Kasumi-1 (cell line): ENCODE data around the gene ENDOG.
"Not testable (repeated sequence)": the region's sequence is repeated elsewhere in the genome, so short reads cannot be mapped to it uniquely, and the experiment has no call there.

Experiments used
- DNase-seq, 2 experiments: peaks; one replicate each; lab custom pipeline; 2025; lab: John Stamatoyannopoulos, UW

The ENDOG gene

DNA sequence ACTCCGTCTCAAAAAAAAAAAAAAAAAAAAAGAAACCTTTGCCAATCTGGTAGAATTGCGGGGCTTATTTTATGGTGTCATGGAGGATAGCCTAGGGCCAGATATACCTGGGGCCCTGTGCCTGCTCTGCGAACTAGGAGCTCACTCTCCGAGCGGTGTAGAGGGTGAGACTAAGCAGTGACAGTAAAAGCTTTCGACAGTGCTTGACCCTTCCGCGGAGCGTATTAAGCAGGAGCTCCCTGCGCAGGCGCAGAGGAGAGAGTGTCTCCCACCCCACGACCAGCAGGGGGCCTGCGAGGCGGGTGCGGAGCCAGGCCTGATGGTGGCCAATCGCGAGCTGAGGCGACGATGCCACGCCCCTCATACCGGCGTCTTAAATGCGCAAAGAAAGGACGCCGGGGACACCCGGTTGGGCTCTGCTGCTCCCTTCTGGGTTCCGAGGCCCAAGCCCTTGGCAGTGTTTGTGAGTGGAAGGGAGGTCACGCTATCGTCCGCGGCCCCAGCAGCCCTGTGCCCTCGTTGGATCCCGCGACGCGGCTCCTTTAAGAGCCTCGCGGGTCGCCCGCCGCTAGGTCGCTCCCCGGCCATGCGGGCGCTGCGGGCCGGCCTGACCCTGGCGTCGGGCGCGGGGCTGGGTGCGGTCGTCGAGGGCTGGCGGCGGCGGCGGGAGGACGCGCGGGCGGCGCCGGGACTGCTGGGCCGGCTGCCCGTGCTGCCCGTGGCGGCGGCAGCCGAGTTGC lies at the start of gene ENDOG:
TSS of gene ENDOG (plus strand) at position 402 of the 740 bp plus-strand sequence. CDS start at position 587, 185 bp downstream.
- DNase-seq: peak; percentile 89 to 90

DNA sequence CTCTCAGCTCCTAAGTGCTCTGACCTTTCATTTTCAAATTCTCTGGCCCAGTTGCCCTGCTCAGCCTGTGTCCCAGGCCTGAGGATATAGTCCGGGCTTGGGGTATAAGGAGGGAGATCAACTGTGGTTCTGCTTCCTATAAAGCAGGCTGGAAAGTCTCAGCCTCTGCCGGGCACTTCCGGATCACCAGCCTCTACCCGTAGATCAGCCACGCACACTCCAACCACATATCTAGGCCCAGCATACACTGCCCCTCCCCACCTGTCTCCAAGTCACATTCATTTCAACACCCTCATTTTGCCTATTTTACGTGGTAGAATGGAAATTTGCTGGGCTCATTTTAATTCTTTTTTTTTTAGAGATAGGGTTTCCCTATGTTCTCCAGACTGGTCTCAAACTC lies 49.7 kb upstream of the ENDOG start:
- DNase-seq: peak; percentile 31 to 51

DNA sequence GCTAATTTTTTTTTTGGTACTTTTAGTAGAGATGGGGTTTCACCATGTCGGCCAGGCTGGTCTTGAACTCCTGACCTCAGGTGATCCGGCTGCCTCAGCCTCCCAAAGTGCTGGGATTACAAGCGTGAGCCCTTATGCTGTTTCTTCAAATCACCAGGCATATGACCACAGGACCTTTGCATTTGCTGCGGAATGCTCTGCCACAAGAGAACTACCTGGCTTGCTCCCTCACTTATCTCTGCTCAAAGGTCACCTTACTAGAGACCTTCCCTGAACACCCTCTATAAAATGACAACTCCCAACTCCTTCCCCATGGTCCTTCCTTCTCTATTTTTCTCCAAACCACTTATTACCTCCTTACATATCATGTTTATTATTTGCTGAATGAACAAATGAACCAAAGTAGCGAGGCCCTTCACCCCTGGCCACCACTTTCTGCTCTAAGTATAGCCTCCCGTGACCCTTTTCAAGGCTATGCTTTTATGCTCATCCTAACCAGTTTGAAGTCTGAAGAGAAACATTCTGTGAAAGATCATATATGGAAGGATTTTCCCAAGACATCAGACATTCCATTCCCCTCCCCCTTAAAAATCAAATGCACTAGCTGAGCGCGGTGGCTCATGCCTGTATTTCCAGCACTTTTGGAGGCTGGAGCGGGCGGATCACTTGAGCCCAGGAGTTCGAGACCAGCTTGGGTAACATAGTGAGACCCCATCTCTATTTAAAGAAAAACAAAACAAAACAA lies 47.8 kb upstream of the ENDOG start:
- no peak for DNase-seq

DNA sequence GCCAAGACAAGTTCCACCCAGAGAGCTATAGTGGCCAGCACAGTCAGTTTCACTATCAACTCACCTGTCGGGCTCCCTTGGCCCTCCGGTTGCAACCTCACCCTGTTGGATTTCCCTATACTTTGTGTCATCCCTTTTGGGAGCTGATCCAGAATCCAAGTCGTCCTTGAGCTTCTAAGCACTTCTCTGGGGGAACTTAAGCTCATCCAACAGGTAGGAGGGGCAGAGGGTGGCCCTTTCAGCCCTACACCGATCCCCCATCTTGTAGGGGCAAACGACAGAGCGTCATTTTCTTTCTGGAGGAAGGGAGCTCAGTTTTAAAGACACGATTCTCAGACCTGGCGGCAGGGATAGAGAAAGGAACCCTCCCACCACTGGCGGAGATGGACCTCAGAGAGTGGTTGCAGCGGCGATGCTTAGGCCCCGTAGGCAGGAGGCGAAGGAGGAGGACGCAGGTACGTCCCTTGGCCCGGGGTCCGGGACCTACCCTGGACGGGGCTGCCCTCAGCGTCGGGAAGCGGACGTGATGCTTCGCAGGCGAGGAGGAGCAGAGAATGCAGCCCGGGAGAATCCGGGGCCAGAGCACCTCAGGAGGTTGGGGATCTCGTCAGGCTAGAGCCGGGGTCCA lies 47.1 kb upstream of the ENDOG start:
- DNase-seq: peak; percentile 16 to 37

DNA sequence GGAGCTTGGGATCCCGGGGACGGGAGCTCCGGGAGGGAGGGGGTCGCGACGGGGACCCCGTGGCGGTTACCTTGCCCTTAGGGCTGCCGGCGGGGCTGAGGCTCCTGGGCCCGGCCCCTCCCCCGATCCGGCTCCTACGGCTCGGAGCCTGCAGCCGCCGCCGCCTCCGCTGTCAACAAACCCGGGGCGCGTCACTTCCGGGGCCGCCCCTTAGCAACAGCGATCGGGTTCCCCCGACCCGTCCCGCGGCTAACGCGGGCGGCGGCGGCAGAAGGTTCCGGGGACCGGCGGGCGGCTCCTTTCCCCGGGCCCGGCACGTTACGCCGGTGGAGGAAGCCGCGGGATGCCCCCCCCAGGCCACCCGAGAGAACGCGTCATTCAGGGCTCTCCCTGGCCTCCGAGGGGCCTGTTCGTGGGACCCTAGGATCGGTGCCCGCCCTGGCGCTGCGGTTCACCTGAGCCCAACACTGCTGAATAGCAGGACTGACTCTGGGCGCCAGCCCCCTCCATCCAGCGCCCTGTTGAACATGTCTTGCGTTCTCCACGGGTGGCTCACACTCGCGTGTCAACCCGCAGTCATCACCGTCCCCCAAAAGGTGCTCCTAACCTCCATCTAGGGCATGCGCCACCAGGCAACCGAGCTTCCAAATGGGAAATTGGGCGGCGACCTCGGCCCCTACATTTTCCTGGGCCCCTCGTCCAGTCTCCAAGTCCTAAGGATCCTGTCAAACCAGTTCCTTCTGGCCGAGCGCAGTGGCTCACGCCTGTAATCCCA lies 46.4 kb upstream of the ENDOG start, which contains the start of gene ZER1:
TSS of gene ZER1 (minus strand) at position 183 of the 775 bp plus-strand sequence. CDS start 16,362 bp downstream, outside the sequence.
- peak; percentile 82 to 87 for DNase-seq

DNA sequence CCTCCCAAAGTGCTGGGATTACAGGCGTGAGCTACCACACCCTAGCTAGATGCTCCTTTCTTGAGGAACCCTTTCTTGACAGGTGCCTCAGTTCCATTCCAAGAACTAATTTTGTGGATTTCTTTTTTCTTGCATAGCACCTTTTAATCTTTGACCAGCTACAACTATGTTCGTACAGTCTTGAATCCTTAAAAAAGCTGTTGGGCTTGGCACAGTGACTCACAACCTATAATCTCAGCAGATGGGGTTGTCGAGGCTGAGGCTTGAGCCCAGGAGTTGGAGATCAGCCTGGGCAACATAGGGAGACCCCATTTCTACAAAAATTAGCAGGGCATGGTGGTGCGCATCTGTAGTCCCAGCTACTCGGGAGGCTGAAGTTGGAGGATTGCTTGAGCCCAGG lies 45.3 kb upstream of the ENDOG start:
- DNase-seq: no peak

DNA sequence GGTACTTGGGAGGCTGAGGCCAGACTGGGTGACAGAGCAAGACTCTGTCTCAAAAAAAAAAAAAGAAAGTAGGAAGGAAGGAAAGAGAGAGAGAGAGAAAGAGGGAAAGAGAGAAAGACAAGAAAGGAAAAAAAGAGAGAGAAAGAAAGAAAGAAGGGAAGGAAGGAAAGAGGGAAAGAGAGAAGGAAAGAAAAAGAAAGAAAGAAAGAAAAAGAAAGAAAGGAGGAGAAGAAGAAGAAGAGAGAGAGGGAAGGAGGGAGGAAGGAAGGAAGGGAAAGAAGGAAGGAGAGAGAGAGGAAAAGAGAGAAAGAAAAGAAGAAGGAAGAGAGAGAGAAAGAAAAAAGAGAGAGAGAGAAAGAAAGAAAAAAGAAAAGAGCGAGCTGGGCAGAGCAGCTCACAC lies 43.5 kb upstream of the ENDOG start:
- DNase-seq: no peak

DNA sequence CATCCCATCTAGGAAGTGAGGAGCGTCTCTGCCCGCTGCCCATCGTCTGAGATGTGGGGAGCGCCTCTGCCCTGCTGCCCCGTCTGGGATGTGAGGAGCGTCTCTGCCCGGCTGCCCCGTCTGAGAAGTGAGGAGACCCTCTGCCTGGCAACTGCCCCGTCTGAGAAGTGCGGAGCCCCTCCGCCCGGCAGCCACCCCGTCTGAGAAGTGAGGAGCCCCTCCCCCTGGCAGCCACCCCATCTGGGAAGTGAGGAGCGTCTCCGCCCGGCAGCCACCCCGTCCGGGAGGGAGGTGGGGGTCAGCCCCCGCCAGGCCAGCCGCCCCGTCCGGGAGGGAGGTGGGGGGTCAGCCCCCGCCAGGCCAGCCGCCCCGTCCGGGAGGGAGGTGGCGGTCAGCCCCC lies 38.2 kb upstream of the ENDOG start:
- not testable (repeated sequence) for DNase-seq

DNA sequence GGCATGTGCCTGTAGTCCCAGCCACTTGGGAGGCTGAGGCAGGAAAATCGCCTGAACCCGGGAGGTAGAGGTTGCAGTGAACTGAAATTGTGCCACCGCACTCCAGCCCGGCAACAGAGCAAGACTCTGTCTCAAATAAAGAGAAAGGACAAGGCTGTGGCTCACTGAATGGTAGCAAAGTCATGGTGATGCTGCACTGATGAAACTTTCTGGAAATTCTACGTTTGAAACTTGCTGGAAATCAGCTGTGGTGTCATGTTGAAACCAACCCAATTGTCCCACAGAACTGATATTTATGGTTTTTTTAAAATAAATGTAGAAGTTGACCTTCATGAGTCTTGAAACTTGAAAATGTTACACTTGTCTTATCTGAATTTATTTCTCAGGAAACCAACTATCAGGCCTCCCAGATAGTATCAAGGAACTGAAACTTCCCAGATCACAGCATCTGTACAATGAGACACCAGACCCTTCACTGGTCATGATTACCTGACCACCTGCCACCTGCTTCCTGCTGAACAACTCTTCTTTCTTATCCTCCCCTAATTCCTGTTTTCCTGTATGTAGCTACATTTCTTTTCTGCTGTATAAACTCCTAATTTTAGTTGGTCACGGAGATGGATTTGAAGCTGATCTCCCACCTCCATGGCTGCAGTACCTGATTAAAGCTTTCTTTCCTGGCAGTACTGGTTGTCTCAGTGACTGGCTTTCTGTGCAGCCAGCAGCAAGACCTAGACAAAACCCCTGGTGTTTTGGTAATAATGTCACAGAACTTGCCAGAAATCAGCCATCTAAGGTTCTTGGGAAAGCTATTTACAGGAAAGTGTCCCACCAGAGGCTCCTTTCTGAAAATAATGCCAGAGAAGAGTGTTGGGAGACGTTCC lies 36.9 kb upstream of the ENDOG start:
- DNase-seq: no peak

DNA sequence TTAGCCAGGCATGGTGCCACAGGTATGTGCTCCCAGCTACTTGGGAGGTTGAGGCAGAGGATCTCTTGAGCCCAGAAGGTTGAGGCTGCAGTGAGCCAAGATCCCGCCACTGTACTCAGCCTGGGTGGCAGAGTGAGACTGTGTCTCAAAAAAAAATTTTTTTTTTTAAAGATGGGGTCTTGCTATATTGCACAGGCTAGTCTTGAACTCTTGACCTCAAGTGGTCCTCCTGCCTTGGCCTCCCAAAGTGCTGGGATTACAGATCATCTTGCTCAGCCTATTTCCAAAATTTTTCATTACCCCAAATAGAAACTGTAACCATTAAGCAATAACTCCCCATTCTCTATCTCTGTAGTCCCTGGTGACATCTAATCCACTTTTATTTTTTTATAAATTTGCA lies 35.6 kb upstream of the ENDOG start:
- DNase-seq: no peak

DNA sequence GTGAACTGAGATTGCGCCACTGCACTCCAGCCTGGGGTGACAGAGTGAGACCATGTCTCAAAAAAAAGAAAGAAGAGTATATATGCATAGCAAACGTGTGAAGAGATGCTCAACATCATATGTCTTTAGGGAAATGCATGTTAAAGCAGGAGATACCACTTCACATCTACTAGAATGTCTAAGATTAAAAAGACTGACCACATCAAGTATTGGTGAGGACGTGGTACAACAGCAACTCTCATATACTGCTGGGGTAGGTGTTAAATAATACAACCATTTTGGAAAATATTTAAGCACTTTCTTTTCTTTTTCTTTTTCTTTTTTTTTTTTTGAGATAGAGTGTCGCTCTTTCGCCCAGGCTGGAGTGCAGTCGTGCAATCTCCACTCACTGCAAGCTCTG lies 32.9 kb upstream of the ENDOG start:
- no peak for DNase-seq

DNA sequence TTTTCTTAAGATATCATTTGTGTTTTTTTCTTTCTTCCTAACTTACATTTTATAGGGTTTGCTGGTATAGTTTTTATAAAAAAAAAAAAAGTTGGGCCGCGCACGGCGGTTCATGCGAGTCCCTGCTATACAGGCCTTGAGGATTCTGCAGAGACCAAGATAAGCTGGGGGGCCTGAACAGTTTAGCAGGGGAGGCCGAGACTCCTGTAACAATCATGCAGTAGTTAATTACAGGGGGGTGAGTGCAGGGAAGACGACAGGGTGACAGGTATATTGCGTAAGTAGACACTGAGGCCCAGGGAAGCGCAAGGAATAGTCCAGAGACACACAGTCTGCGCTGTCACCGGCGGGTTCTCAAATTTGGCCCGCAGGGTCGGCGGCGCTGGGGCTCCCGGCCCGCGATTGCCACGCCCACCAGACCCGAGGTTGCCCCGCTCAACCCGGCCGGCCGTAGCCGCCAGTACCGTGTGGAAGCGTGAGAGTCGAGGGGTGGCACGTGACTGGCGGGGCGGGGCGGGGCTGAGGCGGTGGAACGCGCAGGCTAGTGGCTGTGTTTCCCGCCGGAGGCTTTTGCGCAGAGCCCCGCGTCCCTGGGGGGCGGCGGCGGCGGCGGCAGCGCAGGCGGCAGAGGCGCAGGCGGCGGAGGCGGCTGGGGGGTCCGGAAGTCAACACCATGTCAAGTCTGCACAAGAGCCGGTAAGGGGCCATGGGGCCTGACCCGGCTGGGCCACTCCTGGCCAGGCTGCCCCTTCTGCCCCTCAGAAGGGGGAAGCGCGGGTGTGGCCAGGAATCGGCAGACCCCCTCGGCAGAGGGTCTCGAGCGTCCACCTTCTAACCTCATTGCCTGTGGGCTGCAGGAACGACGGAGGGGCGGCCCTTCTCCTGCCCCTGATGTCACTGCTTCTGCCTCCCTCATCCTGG lies 31.4 kb upstream of the ENDOG start, which contains the start of gene TBC1D13:
TSS of gene TBC1D13 (plus strand) at position 573 of the 921 bp plus-strand sequence. CDS start at position 674, 101 bp downstream.
- peak; percentile 82 to 91 for DNase-seq

DNA sequence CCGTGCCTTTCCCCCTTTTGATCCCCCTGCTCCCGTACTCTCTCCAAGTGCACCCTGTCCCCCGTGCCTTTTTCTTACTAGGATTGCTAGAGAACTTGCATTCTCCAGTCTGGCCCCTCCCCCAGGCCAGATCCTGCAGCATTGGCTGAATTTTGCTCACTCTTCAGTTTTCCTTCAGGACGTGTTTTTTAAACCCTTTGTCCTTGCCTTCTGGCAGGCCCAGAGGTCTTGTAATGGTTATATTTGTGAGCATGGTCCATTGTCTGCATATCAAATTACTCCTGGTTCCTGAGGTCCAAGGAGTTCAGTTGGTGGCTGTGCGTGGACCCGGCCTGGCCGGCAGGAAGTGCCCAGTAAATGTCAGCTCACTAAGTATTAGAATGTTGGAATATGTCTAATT lies 30.6 kb upstream of the ENDOG start:
- DNase-seq: no peak

DNA sequence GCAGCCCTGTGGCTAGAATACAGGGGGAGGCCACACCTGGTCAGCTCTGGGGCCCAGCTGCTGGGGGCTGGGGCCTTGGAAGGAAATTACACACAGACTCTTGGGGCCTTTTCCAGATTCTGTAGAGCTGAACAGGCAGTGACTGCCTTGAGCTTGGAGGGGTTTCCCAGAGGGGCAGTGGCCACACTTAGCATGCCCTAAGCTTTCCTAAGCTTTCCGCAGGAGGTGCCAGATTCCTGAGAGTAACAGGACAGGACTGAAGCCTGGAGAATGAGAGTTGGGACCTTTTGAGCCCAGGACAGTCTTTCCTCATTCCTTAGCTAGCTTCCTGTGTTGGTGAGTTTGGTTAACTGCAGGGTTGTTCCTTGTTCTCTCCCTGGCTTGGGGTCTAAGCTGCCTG lies 29.9 kb upstream of the ENDOG start:
- DNase-seq: peak in 1 of 2 experiments; percentile 12

DNA sequence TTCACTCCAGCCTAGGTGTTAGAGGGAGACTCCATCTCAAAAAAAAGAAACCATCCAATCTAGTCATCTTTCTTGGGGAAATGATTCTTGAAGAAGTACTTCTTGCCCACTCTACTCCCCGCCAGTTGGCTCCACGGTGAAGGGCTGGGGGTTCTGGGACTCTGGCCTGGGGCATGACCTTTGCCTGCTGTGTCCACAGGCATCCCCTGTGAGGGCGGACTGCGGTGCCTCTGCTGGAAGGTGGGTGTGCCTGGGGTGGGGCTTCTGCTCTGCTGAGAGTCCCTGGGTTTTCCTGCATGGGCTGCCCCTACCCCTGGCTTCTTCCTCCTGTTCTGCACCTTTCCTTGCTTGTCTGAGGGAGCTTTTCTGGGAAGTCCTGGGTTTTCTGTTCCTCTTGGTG lies 27.8 kb upstream of the ENDOG start:
- DNase-seq: no peak

DNA sequence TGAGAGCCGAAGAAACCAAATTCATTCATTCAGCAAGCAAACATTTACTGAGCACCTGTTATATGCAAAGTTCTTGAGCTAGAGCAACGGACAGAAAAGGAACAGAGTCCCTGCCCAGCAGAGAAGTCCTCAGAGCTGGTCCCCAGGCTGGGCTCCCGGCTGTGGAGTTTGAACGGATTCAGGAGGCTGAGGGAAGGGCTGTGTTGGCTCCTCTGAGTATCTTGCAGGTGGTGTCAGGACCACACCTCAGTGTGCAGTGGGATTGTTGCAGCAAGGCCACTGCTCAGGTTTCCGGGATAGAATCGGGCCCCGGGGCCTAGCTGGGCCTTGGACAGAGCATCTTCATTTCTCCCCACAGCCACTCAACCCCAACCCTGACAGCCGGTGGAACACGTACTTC lies 26.2 kb upstream of the ENDOG start:
- DNase-seq: no peak

DNA sequence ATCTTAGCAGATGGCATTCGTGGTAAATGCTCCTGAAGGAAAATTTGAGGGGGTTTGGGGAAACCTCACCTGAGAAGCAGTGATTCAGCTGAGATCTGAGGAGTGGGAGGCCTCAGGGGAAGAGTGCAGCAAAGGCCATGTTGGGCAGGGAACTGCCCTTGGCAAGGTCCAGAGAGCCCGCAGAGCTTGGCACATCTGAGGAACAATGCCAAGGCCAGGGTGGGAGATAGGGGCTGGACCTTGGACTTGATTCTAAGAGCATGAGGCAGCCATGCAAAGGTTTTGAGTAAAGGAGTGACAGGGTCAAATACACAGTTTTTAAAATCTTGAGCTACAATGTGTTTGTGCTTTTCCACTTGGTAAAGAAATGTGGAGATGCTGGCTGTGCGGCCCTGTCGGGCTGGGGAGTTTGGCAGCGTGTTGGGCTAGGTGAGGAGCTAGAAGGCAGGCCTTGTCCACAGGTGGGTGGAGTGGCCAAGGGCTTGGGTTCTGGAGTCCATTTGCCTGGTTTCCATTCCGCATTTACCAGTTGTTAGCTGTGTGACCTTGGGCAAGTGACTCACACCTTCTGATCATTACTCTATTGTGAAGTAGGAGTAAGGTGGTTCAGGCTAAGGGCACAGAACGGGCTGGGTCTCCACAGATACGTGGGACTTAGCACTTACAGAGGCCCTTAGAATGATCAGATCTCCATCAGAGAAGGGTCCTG lies 25.2 kb upstream of the ENDOG start:
- no peak for DNase-seq

DNA sequence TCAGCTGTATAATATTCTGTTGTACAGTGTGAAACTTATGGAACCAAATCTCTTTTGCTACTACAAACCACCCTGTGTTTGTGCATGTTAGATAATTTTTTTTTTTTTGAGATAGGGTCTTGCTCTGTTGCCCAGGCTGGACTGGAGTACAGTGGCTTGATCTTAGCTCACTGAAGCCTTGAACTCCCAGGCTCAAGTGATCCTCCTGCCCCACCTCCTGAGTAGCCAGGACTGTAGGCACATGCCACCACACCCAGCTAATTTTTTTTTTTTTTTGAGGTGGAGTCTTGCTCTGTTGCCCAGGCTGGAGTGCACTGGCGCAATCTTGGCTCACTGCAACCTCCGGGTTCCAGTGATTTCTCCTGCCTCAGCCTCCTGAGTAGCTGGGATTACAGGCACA lies 23.3 kb upstream of the ENDOG start:
- not testable (repeated sequence) for DNase-seq

DNA sequence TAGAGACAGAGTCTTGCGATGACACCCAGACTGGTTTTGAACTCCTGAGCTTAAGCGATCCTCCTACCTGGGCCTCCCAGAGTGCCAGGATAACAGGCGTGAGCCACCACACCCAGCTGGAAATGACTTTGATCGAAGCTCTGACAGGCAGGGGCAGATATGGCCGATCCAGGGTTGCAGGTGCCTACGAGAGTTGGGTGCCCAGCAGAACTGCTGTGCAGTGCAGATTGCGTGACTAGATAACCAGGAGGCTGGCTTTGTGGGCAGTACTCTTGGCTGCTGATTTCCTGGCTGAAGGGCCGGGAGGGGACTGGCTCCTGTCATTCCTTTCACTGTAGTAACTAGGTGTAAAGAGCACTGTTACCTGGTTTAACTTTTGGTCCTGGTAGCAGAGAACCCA lies 19.4 kb upstream of the ENDOG start:
- no peak for DNase-seq
